Fibroblast of lung (primary cell): Measurements from ENCODE around the gene FAM184A.

Source experiments
- EZH2 ChIP-seq: IDR thresholded peaks from 2 replicates; pipeline ENCODE4 v1.5.1; 2012; ENCODE audit warnings: low read length, control low read depth, mild to moderate bottlenecking; ENCODE audit errors: missing control alignments
- TF ChIP-seq, protein P1 (sequence below), 2 donors: IDR thresholded peaks in 1 of 2; conservative IDR thresholded peaks in 1 of 2; 1 replicate in 1 of 2; 2 replicates in 1 of 2; pipeline ENCODE4 v1.5.1; 2011 to 2012; ENCODE audit warnings: low read length in 2 of 2, control low read depth in 1 of 2, inconsistent platforms in 1 of 2, low read depth in 1 of 2, mild to moderate bottlenecking in 1 of 2

DNA sequence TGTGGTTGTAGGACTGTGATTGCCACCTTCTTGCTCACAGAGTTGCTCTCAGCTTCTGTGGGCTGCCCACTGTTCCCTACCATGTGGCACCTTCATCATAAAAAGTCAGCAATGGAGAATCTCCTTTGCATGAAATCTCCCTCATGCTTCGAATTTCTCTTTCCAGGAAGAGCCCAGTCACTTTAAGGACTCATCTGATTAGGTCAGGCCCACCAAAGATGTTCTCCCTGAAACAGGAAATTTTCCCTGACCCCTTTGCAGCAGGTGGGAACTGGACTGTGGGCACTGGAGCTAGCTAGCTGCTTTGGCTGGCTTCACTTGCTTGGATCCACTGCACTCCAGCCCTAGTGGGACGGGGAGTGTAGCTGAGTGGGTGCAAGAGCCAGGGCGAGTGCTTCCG is 47.7 kb upstream of the FAM184A start:
- TF ChIP-seq, protein P1, sequence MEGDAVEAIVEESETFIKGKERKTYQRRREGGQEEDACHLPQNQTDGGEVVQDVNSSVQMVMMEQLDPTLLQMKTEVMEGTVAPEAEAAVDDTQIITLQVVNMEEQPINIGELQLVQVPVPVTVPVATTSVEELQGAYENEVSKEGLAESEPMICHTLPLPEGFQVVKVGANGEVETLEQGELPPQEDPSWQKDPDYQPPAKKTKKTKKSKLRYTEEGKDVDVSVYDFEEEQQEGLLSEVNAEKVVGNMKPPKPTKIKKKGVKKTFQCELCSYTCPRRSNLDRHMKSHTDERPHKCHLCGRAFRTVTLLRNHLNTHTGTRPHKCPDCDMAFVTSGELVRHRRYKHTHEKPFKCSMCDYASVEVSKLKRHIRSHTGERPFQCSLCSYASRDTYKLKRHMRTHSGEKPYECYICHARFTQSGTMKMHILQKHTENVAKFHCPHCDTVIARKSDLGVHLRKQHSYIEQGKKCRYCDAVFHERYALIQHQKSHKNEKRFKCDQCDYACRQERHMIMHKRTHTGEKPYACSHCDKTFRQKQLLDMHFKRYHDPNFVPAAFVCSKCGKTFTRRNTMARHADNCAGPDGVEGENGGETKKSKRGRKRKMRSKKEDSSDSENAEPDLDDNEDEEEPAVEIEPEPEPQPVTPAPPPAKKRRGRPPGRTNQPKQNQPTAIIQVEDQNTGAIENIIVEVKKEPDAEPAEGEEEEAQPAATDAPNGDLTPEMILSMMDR (conservative IDR thresholded peaks at IDR 0.05 in 1 of 2, IDR thresholded peaks at IDR 0.05 in 1 of 2; ENCODE audit: low read depth in 1 of 2, low read length in 2 of 2): no peak
- no peak for TF ChIP-seq EZH2
